Stimulated activated naive CD8-positive, alpha-beta T cell treated with anti-CD3 and anti-CD28 coated beads, Interleukin-15, Interleukin-2, amounts not matched to agents 100 U/mL and 50 U/mL, for 24 hours (primary cell): ENCODE results near the gene PCARE.
"Not testable (repeated sequence)": the region's sequence is repeated elsewhere in the genome, so short reads cannot be mapped to it uniquely, and the experiment has no call there.

Source experiments
- ATAC-seq: fragments of 150-1000 bp; cut with Tn5 transposase; one replicate; pipeline ENCODE4 v1.10.0; 2021
- DNase-seq: peaks from one replicate; pipeline ENCODE4 v3.0.0; 2021

Gene PCARE

GRCh38 chr2:29096969-29097368 lies 22.6 kb upstream of the PCARE start:
- DNase-seq (no peak), ATAC-seq (no peak)

- DNase-seq: not testable (repeated sequence)
Observed at GRCh38 chr2:29090311-29090710, 16.0 kb upstream of the PCARE start.

GRCh38 chr2:29084554-29084953 lies 10.2 kb upstream of the PCARE start:
- DNase-seq: no peak
- no peak for ATAC-seq

More at GRCh38 chr2:29090311-29090710, 16.0 kb upstream of the PCARE start:
- not testable (repeated sequence) for ATAC-seq

GRCh38 chr2:29082804-29083495 lies 8.6 kb upstream of the PCARE start:
- no peak for DNase-seq
- ATAC-seq: no peak

GRCh38 chr2:29080886-29081743 lies 6.8 kb upstream of the PCARE start:
- DNase-seq (no peak), ATAC-seq (no peak)

- DNase-seq: no peak
- ATAC-seq: no peak
Observed at GRCh38 chr2:29079887-29080286, 5.6 kb upstream of the PCARE start.

GRCh38 chr2:29075894-29076705 lies 1.8 kb upstream of the PCARE start:
- ATAC-seq: no peak
- no peak for DNase-seq

- ATAC-seq (no peak), DNase-seq (no peak)
Observed at GRCh38 chr2:29073933-29074332, 390 bp downstream of the PCARE start.

GRCh38 chr2:29072971-29073725 lies 1.2 kb downstream of the PCARE start:
- DNase-seq: no peak
- no peak for ATAC-seq

- no peak for ATAC-seq
- DNase-seq: no peak
Observed at GRCh38 chr2:29072251-29072650, 2.1 kb downstream of the PCARE start.

- ATAC-seq: no peak
Observed at GRCh38 chr2:29071032-29071975, 3.0 kb downstream of the PCARE start.

GRCh38 chr2:29070526-29070925 lies 3.8 kb downstream of the PCARE start:
- no peak for DNase-seq
- ATAC-seq: no peak

More at GRCh38 chr2:29071032-29071975, 3.0 kb downstream of the PCARE start:
- no peak for DNase-seq

- DNase-seq (no peak), ATAC-seq (no peak)
Observed at GRCh38 chr2:29068513-29068912, 5.8 kb downstream of the PCARE start.

GRCh38 chr2:29066997-29067605 lies 7.2 kb downstream of the PCARE start:
- DNase-seq: no peak
- ATAC-seq: no peak

GRCh38 chr2:29066271-29066860 lies 8.0 kb downstream of the PCARE start:
- ATAC-seq: no peak
- no peak for DNase-seq

GRCh38 chr2:29065068-29065811 lies 9.1 kb downstream of the PCARE start:
- no peak for ATAC-seq

GRCh38 chr2:29064746-29065067 lies 9.6 kb downstream of the PCARE start:
- DNase-seq: no peak
- no peak for ATAC-seq

More at GRCh38 chr2:29065068-29065811, 9.1 kb downstream of the PCARE start:
- no peak for DNase-seq

GRCh38 chr2:29064346-29064715 lies 10.0 kb downstream of the PCARE start:
- no peak for ATAC-seq

GRCh38 chr2:29063646-29064345 lies 10.5 kb downstream of the PCARE start:
- ATAC-seq (no peak), DNase-seq (no peak)

More at GRCh38 chr2:29064346-29064715, 10.0 kb downstream of the PCARE start:
- no peak for DNase-seq
